SU-DHL-6 (cell line): ENCODE results near the gene RNF220.

Source experiments
- EZH2phosphoT487 ChIP-seq: fragments of 200-600 bp; sonication (generic), shearing (Covaris generic); conservative IDR thresholded peaks from 2 replicates; pipeline ENCODE4 v1.6.1; 2018; ENCODE audit warnings: mild to moderate bottlenecking, antibody characterized with exemption, low read length, moderate library complexity, mixed read lengths
- TF ChIP-seq, protein P1 (sequence below): fragments of 200-600 bp; sonication (generic); IDR thresholded peaks from one replicate; pipeline ENCODE4 v1.5.1; 2017; ENCODE audit warnings: antibody characterized with exemption, mild to moderate bottlenecking, low read length, moderate library complexity; ENCODE audit not compliant: insufficient read depth, poor library complexity, severe bottlenecking

DNA sequence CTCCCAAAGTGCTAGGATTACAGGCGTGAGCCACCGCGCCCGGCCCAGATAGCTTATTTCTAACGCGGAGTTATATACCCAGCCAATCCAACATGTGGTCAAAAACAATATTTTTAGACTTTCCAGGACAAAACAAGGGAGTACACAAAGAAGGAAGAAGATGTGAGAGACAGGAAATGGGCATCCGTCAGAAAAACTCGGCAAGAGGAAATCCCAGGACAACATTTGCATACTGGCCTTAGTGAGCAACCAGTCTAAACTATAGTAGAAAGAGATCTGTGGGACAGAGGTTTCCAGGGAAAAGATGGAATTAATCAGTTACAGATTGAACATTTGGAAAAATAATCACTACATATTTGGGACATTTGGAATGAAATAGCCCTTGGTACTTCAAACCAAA is 280.8 kb downstream of the RNF220 start:
- TF ChIP-seq, protein P1, sequence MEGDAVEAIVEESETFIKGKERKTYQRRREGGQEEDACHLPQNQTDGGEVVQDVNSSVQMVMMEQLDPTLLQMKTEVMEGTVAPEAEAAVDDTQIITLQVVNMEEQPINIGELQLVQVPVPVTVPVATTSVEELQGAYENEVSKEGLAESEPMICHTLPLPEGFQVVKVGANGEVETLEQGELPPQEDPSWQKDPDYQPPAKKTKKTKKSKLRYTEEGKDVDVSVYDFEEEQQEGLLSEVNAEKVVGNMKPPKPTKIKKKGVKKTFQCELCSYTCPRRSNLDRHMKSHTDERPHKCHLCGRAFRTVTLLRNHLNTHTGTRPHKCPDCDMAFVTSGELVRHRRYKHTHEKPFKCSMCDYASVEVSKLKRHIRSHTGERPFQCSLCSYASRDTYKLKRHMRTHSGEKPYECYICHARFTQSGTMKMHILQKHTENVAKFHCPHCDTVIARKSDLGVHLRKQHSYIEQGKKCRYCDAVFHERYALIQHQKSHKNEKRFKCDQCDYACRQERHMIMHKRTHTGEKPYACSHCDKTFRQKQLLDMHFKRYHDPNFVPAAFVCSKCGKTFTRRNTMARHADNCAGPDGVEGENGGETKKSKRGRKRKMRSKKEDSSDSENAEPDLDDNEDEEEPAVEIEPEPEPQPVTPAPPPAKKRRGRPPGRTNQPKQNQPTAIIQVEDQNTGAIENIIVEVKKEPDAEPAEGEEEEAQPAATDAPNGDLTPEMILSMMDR, result no peak
- no peak for TF ChIP-seq EZH2phosphoT487
